Esophagus muscularis mucosa (tissue), 4 donors: ENCODE measurements around the gene NCKAP5.

ENCODE experiments used
- EP300 ChIP-seq: sonication (generic); formaldehyde crosslinking; IDR thresholded peaks from one replicate; pipeline ENCODE4 v1.6.1; 2017; ENCODE audit warnings: antibody characterized with exemption
- POLR2AphosphoS5 ChIP-seq, 2 donors: sonication (generic); formaldehyde crosslinking; IDR thresholded peaks; one replicate each; pipeline ENCODE4 v1.6.1; 2017; ENCODE audit warnings: antibody characterized with exemption in 2 of 2
- TF ChIP-seq, protein P1 (sequence below), 3 experiments: fragments of 200-600 bp in 2 of 3; fragments of 450-650 bp in 1 of 3; sonication (generic) in 2 of 3; IDR thresholded peaks; one replicate each; pipeline ENCODE4 v1.5.1; 2017 to 2019; ENCODE audit warnings: antibody characterized with exemption in 3 of 3, mild to moderate bottlenecking in 2 of 3, moderate library complexity in 1 of 3

DNA sequence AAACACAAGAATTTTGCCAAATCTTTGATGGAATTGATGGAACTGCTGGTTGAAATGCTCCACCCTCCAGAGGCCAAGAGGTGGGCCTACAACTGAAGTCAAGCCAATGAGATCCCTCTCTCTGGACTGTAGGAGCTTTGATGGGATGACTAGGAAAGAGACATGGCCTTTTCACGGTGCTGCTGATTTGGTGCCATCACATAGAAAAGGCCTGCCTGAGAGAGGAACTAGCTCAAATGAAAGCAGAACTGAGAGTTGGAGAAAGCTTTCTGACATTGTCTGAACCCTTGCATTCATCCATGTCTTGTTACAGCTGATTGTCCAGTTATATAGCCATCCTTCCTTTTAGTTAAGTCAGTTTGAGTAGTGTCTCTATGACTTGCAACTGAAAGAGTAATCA, 614.5 kb downstream of the NCKAP5 start:
- no peak for TF ChIP-seq POLR2AphosphoS5 (IDR thresholded peaks at IDR 0.05)
- TF ChIP-seq, protein P1, sequence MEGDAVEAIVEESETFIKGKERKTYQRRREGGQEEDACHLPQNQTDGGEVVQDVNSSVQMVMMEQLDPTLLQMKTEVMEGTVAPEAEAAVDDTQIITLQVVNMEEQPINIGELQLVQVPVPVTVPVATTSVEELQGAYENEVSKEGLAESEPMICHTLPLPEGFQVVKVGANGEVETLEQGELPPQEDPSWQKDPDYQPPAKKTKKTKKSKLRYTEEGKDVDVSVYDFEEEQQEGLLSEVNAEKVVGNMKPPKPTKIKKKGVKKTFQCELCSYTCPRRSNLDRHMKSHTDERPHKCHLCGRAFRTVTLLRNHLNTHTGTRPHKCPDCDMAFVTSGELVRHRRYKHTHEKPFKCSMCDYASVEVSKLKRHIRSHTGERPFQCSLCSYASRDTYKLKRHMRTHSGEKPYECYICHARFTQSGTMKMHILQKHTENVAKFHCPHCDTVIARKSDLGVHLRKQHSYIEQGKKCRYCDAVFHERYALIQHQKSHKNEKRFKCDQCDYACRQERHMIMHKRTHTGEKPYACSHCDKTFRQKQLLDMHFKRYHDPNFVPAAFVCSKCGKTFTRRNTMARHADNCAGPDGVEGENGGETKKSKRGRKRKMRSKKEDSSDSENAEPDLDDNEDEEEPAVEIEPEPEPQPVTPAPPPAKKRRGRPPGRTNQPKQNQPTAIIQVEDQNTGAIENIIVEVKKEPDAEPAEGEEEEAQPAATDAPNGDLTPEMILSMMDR (IDR thresholded peaks at IDR 0.05), result no peak
- no peak for TF ChIP-seq EP300
